GM19099 (cell line): Measurements from ENCODE around the gene LRRC7.

ENCODE experiments used
- POLR2A ChIP-seq: IDR thresholded peaks from 3 replicates; pipeline ENCODE4 v1.6.1; 2011; ENCODE audit warnings: low read depth; ENCODE audit not compliant: insufficient read length; ENCODE audit errors: extremely low read depth

LRRC7 gene

DNA sequence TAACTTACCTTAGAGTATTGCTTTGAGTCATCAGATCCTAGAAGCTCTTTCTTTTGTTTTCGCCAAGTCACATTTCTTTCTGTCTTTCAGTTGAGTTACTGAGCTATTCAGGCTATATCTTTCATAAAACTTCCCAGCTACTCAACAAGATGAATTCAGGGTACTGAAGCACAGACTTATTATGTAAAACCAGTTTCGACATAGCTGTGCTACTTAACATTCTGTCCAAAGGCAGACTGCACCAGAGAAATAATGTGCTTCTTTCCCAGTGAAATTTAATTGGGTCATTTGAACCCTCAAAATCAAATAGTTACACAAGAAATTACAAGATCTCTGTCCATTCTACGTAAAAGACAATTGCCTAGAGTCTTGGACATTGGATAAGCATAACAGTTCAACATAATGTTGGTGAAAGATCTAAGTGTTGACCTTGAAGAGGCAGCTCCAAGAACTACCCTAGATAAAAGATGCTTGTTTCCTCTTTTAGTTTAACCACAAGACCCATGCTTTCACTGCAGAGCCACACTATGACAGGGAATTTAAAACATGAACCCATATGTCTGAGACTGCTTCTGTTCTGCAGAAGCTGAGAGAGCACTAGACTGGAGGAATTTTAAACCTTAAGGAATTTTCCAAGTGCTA, 474.5 kb downstream of the LRRC7 start:
- no peak for TF ChIP-seq POLR2A

DNA sequence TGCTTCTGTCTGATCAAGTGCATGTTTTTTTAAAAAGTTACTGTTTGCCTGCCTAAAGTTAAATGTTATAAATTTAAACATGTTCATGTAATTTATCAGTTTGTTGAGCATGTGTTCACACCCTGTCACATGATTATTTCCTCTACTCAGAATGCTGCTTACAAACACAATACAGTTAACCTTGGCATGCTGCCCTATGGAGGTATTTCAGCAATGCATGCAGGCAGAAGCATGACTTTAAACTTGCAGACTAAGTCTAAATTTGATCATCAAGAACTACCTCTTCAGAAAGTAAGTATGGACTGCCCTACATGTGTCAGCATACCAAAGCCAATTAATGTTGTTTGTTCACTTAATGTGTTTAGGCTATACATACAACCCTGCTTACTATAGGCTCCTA, 476.1 kb downstream of the LRRC7 start:
- no peak for TF ChIP-seq POLR2A

DNA sequence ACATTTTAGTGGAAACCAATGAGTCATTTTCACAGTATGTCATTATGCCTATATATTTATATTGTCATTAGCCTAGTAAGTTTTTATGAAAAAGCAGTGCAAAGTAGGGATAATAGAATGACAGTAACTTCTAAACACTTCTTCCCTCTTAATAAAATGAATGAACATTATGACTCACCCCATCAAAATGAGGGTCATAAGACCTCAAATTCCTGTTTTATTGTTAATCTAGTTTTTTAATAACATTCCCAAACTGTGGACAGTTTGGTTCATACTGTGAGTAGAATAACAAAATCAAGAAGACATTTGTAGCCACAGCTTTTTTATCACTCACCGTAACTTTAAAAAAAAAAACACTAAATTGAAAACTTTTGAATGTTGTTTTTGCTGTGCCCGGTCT, 477.1 kb downstream of the LRRC7 start:
- TF ChIP-seq POLR2A, result no peak

DNA sequence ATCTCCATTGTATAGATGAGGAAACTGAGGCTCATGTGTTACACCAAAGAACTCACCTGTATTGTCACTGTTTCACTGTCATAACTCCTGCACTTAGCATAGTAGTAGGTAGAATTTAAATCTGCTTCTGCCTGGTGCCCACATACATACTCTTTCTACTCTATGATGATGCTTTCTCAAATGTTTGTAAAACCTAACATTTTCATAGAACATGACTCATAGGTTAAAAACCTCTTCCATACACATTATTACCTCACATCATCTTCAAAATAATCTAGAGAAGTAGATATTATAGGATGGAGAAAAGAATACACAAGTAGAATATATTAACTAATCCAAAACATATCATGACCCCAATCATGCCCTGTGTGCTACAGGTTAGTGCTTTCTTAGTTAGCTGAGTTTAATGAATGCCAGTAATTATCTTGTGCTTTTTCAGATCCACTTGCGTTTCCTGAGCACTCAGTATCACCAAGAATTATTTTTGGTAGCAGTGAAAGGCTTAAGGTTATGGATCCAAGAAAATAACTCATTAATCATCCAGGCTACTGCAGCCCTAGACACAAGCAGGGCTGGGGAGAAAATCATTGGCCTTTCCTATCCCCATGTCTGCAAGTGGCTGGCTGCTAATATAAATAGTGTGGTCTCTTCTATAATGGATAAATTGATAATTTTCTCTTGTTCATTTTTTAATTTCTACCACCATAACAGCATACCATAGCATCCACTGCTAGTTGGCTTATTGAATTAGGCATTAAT, 480.8 kb downstream of the LRRC7 start:
- TF ChIP-seq POLR2A, result no peak

DNA sequence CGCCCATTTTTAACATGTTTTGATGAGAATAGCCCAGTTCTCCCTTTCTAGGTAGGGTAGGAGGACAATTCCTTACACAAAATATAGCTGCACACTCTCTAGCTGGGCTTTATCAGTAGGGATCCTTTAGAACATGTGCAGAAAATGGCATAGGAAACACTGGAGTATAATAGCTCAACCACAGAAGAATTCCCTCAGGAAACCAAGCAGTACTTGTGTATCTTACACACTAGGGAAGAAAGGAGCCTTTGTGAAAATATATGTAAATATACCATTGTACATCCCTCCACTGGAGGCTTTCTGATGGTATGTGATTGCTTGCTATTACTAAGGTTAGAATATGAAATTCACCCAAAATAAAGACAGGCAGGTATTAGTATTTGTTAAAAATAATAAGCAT, 484.2 kb downstream of the LRRC7 start:
- no peak for TF ChIP-seq POLR2A

DNA sequence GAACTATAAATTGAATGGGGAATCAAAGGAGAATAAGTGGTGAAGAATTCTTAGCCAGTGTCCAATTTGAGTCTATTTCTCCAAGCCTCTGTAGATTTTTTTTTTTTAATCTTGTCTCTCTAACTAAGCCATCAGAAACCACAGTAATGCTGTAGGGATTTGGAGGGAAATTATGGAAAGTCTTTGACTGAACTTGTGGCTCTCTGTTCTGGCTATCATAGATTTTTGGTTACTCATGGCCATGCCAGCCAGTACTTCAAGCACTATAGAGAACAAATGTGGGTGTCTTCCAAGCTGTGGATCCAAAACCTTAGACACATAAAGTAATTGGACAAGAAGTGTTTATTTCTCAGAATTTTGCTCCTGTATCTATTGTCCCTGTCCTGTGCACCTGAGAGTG, 489.8 kb downstream of the LRRC7 start:
- TF ChIP-seq POLR2A, result no peak

DNA sequence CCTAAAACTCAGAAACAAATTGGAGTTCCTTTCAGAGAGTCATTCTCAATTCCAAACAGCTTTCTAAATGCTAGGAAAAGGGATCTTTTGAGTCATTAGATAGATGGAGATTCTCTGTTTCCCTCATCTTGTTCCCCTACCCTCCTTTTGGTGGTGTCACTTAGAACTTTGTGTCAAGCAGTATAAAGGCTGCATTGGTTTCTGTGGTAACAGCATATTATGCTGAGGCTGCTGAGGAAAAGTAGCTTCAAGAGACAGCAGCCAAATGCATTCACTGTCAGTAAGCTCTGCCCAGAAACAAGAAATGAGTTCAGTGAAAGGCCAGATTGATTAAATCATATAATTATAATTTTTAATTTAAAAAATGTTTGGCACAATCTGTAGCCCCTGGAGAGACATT, 493.5 kb downstream of the LRRC7 start:
- no peak for TF ChIP-seq POLR2A

DNA sequence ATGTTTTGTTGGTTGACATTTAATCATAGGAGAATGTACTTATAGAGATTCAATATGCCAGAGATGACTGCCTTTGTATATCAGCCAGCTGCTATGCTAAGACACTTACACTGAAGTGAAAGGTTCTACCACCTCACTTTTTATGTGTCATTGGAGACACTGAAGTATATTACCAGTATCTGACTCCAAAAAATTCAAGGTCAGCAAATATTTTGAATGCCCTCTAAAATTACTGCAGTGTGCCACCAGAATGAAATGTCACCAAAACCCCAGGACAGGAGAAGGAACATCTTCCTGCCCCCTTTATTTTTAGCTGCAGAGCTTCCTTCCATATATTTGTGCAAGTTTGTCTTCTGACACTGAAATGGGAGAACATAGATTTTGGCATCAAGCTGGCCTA, 496.1 kb downstream of the LRRC7 start:
- no peak for TF ChIP-seq POLR2A

DNA sequence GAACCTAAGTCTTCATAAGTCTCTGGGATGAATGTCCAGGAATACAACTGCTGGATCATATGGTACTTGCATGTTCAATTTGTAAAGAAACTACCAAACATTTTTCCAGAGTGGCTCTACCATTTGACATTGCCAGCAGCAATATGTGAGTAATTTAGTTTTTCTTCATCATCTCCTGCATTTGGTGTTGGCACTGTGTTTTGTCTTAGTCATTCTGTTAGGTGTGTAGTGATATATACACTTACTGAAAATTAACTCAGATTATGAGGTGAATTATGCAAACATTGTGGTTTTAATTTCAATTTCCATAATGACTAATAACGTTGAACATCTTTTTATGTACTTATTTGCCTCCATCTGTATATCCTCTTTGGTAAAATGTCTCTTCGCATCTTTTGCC, 499.0 kb downstream of the LRRC7 start:
- TF ChIP-seq POLR2A, result no peak

DNA sequence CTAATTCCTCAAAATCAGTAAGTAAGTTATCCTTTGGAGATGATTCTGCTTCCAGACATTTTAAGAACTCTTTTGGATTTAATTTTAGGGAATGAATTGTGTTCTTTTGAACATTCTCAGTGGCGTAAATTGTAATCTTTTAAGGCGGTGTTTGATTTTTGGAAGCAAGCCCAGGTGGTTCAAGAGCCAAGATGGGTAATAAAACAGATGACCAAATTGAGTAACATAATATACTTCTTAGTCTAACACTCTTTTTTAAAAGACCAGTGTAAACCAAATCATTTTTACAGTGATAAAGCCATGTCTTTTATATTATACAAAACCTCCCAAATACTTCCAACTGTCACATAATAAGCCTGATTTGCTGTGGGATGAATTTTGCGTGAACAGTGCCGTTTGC, 503.9 kb downstream of the LRRC7 start:
- no peak for TF ChIP-seq POLR2A

DNA sequence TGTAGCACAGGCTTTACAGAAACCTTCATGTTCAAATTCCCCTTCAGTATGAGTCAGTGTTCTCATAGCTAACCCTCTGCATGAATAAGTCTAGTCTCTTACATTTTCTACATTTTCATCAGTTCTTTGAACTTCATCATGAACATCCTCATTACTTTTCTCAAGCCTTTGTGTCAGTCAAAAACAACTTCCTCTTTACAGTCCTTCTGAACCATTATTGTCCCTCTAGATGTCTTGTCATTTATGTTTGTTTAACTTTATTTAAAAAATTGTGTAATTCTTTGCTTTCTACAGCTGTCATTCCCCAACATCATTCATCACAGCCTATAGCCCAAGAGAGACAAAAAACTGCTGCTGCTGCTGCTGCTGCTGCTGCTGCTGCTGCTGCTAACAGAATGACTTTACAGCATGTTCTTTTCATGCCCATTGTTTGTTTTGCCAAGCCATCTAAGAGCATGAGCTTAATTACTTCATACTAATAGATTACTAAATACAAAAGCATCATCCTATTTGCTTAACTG, 504.6 kb downstream of the LRRC7 start:
- no peak for TF ChIP-seq POLR2A

DNA sequence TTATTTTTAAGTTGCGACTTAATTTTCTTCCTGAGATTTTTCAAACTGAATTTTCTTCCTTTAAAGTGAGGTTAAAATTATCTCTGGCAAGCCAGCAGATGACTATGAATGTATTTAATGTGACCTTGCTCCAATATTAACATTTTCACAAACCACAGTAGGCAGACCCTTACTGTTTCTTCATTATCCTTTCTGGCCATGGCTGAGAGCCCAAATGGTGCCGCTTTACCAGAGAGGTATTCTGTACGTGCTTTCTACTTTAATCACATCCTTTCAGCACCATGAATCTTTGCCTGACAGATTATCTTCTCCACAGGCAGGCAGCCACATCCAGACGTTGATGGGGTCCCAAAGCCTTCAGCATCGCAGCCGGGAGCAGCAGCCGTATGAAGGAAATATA, 508.0 kb downstream of the LRRC7 start:
- no peak for TF ChIP-seq POLR2A

DNA sequence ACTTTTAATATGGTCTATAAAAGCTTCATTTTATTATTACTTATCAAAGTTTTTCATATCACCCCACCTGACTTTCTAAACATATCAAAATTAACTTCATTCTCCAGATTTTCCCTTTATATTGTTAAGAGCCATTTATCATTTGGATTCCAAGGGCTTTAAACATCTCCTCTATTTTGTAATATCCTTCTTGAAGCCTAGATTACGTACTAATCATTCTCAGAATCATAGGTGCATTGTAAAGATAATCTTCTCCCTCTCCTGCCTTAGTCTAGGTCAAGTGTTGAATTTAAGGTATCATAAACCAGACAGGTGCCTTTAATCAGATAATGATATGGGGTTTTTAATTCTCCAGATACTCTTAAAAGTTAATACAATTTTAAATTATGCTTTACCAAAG, 509.3 kb downstream of the LRRC7 start:
- TF ChIP-seq POLR2A, result no peak

DNA sequence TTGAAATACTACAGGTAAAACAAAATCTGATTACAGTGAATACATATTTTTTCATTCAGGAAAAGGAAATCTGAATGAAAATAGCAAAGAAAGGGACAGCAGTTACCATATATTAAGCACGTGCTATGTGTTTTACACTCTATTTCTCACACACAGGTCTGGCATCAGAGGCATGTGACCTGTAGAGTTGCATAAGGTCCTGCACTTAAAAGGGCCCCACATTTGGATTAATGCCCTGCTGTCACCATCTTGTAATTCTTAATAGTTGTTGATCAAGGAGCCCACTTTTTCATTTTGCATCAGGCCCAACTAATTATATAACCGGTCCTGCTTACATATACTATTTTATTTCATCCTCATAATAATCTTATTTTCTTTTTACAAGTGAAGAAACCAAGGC, 511.8 kb downstream of the LRRC7 start:
- TF ChIP-seq POLR2A, result no peak

DNA sequence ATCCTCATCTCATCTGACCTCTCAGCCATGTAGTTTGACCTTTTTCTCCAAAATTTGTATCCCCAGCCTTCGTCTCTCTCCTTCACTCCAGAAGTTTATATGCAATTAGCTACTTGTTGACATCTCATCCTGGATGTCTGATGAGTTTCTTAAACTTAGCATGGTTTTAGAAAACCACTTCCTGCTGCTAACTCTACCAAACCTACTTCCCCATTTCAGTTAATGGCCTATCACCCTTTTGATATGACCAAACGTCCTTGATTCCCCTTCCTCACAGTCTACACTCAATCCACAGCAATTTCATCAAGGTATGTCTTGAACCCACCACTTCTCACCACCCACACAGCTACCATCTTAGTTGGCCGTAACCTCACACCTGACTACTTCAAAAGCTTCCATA, 515.8 kb downstream of the LRRC7 start:
- TF ChIP-seq POLR2A, result no peak

DNA sequence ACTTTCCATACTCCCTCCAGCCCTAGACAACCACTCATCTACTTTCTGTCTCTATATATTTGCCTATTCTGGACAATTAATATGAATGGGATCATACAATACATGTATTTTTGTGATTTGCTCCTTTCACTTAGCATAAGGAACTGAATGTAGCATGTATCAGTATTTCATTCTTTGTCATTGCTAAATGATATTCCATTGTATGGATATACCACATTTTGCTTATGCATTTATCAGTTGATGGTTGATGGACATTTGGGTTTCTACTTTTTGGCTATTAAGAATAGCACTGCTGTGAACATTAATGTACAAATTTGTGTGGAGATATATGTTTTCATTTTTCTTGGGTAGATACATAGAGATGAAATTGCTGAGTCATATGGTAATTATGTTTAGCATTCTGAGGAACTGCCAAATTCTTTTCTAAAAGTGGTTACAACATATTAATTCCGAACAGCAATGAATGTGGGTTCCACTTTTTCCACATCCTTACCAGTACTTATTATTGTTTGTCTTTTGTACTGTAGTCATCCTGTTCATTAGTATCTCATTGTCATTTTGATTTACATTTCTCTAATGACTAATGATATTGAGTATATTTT, 516.7 kb downstream of the LRRC7 start:
- no peak for TF ChIP-seq POLR2A
